Suprapubic skin (tissue), 4 donors: Measurements from ENCODE around the gene CD163.

ENCODE experiments used
- CTCF ChIP-seq, 2 donors: fragments of 200-600 bp in 1 of 2; fragments of 450-650 bp in 1 of 2; sonication (generic) in 1 of 2; IDR thresholded peaks; one replicate each; pipeline ENCODE4 v1.5.1; 2016 to 2019; ENCODE audit warnings: antibody characterized with exemption in 2 of 2, mild to moderate bottlenecking in 1 of 2, moderate library complexity in 1 of 2
- EP300 ChIP-seq: sonication (generic); formaldehyde crosslinking; IDR thresholded peaks from one replicate; pipeline ENCODE4 v1.6.1; 2017; ENCODE audit warnings: antibody characterized with exemption
- POLR2A ChIP-seq, 2 donors: fragments of 450-650 bp; IDR thresholded peaks; one replicate each; pipeline ENCODE4 v1.6.1; 2017; ENCODE audit warnings: antibody characterized with exemption in 2 of 2, mild to moderate bottlenecking in 2 of 2, moderate library complexity in 2 of 2
- POLR2AphosphoS5 ChIP-seq, 3 donors: sonication (generic); formaldehyde crosslinking; IDR thresholded peaks; one replicate each; pipeline ENCODE4 v1.6.1; 2017; ENCODE audit warnings: antibody characterized with exemption in 3 of 3

GRCh38 chr12:7459973-7460372, 43.6 kb downstream of the CD163 start:
- TF ChIP-seq CTCF (IDR thresholded peaks at IDR 0.05) (no peak), EP300 (no peak), POLR2A (IDR thresholded peaks at IDR 0.05) (no peak), POLR2AphosphoS5 (IDR thresholded peaks at IDR 0.05) (no peak)
